ENCODE results near the gene NRARP.

NRARP gene

GRCh38 chr9:137323531-137324331, 21.7 kb upstream of the NRARP start:
- DNase-seq (ENCODE audit: low read depth, low spot score): no peak

GRCh38 chr9:137321726-137322361, 19.8 kb upstream of the NRARP start:
- DNase-seq (ENCODE audit: low read depth, low spot score): no peak

DNA sequence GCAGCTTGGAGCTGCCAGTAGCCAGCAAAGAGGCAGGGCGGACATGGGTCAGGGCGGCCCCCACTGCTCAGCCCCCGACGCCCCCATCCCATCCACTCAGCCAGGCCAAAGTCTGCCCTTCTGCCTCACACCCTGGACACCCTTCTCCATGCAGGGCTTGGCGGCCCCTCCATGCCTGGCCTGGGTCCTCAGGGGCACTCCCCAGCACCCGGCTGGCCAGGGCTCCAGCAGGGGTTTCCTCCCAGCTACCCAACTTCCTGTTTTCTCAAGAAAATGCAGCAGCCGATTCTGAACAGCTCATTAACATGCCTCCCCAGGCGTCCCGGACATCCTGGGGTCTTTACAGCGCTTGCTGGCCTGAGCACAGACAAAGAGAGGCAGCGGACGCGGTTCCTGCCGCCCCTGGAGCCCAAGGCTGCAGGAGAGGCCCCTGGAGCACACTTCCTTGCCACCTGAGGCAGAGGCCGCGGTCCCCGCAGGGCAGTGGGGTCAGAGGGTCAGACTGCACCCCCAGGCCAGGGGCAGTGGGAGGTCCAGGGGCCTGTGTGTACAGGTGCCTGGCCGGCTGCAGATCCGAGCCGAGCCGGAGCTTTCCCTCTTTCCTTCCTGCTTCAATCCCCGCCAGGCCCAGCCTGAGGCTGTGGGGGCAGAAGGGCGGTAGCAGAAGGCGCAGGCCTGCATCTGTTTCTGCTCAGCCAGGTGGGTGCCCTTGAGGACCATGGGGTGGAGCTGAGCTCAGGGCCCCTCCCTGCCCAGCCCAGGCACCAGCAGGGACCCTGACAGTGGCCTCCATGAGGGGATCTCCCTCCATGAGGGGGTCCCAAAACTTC, 18.7 kb upstream of the NRARP start:
- DNase-seq (ENCODE audit: low read depth, low spot score): peak; percentile 70

DNA sequence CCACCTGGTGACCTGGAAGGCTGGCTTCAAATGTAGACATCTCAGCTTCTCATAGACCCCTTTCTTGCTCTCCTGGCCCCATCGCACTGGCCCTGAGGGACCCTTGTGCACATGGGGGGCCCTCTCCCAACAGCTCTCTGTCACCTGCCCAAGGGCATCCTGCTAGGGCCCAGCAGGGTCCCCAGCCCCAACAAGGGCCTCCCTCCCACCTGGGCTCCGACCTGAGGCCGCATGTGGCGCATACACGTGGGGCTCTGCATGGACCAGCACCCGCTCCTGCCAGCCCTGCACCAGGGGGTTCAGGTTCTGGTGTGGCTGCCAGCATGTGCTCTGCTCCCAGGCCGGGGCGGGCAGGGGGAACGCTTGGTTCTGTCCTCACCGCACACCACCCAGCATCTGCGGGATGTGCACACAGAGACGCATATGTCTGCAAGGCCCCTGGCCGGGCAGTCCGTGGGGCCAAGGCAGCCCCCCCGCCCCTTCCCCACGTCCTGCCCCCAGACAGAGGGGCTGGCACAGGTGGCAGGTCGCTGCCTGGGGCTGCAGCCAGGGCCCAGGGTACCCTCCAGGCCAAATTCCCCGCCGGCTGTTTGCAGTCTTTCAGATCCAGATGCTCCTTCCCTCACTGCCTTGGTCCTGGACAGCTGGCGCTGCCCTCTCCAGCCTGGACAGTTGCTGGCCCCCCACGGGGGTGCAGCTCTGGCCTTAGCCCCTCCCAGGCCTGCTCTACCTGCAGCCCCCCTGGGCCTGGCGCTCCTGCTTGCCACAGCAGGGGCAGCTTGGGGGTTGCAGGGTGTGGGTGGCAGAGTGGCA, 17.9 kb upstream of the NRARP start:
- no peak for DNase-seq (ENCODE audit: low read depth, low spot score)

DNA sequence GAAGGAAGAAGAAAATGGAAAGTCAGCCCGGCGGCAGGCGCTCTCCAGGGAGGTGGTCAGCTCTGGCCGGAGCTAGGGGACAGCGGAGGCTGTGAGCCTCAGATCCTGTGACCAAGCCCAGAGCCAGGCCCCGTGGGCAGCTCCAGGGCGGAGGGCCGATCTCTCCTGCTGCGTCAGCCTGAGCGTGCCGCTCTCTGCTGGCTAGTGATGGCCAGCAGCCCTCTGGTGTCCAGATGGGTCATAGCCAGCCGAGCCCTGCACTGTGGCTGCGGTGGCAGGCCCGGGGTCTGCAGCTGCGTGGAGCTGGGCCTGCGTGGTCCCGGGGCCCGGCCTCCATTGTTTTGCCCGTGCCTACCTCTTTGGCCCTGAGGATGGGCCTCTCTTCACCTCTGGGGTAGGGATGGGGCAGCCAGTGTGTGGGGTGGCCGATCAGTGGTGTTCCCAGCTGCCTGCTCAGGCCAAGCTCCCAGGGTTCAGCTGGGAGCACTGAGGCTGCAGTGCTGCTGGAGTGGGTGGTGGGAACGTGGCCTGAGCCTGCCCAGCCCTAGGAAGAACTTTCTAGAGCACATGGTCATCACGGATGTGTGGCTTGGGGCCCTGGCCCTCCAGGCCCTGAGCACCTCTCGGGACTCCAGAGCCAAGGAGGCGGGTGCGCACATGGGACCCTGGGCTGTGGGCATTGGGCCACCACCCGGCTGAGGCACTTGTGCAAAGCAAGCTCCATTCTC, 17.1 kb upstream of the NRARP start:
- DNase-seq (ENCODE audit: low read depth, low spot score): no peak

- no peak for DNase-seq (ENCODE audit: low read depth, low spot score)
Observed at GRCh38 chr9:137318602-137319001, 16.5 kb upstream of the NRARP start.

DNA sequence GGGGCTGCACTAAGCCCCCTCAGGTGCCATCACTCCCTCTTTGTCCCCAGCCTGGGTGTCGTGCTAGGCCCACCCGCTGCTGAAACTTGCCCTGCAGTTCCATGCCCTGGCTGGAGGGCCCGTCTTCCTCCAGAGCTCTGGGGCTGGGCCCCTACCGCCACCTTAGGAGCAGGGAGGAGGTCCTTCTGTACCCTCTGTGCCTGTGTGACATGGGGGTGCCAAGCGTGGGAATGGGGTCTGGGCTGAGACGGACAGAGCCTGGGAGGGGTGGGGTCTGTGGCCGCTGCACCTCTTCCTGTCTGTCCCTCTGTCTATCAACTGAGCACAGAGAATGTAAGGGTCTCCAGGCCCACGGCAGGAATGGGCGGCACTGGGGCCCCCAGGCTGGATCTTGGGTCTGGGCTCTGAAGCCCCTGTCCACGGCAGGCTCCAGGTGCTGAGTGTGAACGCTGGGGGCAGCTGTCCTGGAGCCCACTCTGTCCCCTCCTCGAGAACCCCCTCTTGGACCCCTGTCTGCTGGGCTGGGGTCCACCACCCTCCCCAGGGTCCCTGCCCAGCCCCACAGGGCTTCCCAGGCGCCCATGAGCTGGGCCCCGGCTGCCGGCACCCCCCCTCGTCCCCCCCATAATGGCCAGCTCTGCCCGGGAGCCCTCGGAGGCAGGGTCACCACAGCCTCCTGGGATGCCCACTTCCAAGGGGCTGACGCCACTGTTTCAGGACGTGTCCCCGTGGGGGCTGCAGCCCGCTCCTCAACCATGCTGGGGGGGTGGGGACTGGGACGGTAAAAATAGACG, 15.8 kb upstream of the NRARP start:
- no peak for DNase-seq (ENCODE audit: low read depth, low spot score)

DNA sequence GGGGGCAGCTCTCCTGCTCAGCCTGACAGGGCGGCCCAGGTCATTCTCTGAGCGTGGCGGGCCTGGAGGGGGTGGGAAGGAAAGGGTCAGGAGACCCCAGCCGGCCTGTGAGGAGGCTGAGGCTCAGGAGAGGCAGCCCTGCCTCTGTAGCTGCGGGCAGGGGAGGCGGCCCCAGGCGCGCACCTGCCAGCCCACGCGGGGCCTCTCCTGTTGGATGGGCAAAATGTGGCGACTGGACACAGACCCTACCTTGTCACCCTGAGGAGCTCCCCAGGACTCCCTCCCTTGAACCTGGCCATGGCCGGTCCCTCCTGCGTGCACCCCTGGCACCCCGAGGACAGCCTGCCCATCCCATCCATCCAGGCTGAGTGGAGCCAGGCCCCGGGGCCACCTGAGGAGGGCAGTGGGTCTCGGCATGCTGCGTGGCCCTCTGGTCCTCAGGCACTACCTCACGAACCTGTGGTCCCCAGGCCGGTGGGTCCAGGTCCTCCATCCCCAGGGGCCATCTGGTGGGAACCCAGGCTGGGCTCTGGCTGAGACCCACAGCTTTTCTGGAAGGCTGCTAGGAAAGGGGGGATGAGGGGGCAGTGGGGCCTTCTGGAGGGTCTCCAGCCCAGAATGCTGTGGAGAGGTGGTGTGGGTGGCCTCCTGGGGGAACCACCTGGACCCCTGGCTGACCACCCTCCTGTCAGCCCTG, 15.1 kb upstream of the NRARP start:
- no peak for DNase-seq (ENCODE audit: low read depth, low spot score)

DNA sequence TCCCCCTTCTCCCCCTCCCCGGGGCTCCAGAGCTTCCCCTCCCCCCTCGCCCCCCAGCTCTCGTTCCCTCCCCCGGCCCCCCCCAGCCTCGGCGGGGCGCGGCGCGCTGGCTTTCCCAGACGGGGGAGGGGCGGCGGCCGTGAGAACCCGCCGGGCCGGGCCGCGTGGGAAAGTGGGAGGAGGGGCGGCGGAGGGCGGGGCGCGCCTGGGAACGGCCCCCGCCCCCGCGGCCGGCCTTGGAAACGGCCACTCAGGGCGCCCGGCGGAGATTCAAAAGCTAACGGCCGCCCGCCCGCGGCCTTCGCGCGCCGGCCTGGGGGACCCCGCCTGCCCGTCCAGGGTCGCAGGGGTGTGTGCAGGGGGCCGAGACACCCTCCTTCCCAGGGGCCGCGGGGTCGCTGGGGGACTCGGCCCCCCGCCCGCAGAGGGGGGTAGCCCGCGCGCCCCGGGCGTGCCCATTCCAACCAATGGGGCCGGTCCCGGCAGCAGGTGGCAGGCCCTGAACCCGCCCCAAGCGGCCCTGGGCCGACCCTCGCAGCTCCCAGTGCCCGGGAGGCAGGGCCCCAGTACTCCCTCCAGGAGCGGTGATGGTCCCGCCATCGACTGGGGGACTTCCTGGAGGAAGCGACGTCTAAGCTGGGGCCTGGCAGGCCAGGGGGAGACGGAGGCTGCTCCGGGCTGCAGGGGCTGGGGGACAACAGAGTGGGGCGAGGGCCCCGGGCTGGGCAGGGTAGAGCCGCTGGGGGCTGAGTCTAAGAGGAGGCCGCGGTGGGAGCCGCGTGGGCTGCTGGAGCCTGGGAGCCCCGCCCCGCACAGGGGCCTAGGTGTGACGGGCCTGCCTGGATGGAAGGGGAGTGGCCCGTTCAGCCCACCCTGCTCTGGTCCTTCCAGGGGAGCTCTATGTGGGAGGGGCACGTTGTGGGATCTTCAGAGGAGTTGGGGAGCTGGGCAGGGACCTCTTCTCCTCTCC, 14.2 kb upstream of the NRARP start:
- DNase-seq (ENCODE audit: low read depth, low spot score): no peak

- DNase-seq (ENCODE audit: low read depth, low spot score): no peak
Observed at GRCh38 chr9:137315581-137316011, 13.5 kb upstream of the NRARP start.

GRCh38 chr9:137314561-137315560, 12.8 kb upstream of the NRARP start:
- DNase-seq (ENCODE audit: low read depth, low spot score): no peak

DNA sequence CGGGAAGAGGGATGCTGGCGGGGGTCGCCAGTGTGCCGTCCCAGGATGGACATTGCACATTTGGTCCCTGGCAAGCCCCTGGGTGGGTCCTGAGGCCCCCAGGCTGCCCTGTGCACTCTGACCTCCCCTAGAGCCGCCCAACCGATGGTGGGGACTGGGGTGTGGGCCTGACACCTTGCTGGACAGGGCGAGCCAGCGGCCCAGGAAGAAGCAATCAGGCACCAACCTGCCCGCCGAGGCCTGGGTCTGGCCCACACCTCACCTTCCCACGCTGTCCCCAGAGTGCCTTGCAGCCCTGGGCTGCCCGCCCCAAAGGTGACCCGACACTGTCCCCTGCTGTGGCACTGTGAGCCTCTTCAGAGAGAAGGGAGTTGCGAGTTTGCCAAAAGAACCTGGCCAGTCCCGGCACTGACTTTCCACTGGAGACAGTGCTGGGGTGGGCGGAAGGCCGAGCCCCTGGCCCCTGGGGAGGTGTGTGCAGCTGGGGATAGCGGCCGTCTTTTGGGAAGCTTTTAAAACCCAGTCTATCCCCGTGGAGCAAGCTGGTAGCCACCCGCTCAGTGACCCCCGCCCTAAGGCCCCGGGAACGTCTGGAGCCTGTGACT, 12.0 kb upstream of the NRARP start:
- DNase-seq (ENCODE audit: low read depth, low spot score): peak; percentile 3

GRCh38 chr9:137313326-137313936, 11.4 kb upstream of the NRARP start:
- DNase-seq (ENCODE audit: low read depth, low spot score): peak; percentile 6

GRCh38 chr9:137312852-137313325, 10.8 kb upstream of the NRARP start:
- no peak for DNase-seq (ENCODE audit: low read depth, low spot score)

GRCh38 chr9:137311986-137312851, 10.1 kb upstream of the NRARP start:
- no peak for DNase-seq (ENCODE audit: low read depth, low spot score)

All from ELF-1 (cell line).